DMS53 treated with DMSO at 0.1 percent for 48 hours (cell line): Measurements from ENCODE around the gene ATXN7L1.

Experiments
- DNase-seq: peaks from one replicate; lab custom pipeline; 2025; ENCODE audit not compliant: unreplicated experiment; lab: John Stamatoyannopoulos, UW

Gene ATXN7L1

DNA sequence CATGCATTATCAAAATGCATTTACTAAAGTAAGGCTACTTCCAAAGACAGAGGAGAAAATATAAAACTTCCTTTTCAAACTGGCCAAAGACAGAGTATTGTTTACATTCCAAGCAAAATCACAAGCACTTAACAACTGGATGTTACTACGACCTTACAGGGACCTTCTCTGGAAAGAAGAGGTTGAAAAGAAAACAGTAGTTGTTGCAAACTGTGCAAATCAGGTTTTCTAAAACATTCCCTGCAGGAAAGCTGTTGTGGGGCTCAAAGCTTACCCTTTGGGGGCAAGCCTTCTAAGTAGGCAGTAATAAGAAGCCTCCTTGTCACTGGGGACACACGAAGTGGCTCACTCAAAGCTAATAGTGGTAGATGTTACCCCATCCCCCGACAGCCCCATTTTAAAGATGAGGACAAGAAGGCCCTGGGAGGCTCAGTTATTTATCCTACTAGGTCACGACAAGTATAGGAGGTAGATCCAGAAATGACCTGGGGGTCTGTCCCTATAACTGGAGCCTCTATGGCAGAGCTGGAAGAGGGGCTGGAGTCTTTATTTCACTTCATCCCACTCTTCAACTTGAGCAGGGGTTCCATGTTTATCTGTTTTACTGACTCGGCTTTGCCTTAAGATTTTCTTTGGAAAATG, 46.6 kb downstream of the ATXN7L1 start:
- DNase-seq: no peak

DNA sequence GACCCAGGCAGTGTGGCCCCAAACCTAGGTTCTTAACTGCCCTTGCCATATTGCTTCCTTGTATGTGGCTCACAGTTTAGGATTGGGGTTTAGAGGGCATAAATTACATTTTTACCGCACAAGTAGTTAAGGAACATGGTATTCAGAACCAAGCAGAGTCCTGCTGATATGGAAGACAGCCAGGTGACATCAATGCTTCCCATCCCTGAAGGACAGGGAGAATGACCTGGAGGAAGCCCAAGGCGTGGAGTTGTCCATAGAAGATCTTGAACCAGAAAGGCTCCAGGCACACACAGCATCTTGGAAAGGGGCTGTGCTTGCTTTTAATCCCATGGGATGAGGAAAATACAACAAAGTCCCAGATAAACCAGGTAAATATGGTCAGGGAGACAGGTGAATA, 48.3 kb downstream of the ATXN7L1 start:
- no peak for DNase-seq

DNA sequence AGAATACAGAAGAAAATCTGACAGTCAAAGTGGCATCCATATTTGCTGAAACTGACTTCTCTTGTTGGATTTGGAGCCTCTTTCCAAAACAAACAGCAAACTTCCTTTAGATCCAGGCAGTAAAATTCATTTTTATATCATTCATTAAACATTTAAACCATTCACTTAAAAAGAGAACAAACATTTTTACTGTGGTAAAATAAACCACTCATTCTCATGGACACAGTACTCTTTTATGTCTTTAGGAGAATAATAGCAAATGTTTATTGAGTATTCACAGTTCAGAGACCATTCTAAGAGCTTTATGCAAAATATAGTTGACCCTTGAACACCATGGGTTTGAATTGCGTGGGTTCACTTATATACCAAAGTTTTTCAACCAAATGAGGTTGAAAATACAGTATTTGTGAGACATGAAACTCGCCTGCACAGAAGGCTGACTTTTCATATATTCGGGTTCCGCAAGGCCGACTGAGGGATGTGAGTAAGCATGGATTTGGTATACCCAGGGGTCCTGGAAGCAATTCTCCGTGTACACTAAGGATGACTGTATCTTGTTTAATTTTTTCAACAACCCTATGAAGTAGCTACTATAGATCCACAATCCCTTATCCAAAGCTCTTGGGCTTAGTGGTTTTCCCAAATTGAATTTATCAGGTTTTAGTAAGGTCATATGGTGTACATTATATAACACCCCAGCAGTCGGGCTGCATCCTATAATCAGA, 49.1 kb downstream of the ATXN7L1 start:
- DNase-seq: no peak

DNA sequence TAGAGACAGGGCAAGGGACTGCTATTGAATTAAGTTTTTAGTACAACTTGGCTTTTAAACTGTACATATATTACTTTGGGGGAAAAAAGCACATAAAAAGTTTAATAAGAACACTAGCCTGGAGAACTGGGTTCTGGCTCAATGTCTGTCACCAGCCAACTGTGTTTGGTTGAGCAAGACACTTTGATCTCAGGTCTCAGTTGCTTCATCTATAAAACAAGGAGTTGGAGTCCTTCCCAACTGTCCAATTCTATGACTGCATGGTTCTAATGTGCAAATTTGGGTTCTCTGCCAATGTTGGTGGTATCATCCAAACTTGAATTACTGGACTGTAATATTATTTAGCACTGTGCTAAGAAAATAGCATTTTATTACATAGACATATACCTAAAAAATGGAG, 50.3 kb downstream of the ATXN7L1 start:
- DNase-seq: no peak

DNA sequence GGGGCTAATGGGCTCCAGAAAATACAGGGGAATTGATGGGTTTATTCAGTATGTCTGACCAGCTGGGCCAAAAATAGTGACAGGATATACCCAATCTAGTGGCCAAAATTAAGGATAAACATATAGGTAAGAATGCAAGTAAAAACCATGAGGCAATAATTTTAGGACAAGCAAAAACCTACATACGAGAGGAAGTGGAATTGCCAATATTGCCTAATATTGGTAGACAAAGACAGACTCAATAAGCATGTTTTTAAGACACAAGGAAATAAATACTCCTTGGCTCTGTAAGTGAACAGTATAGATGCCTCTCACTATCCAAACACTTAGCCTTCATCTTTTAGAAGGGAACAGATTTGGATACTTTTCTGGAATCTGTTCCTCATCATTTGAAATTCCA, 51.0 kb downstream of the ATXN7L1 start:
- DNase-seq: no peak

DNA sequence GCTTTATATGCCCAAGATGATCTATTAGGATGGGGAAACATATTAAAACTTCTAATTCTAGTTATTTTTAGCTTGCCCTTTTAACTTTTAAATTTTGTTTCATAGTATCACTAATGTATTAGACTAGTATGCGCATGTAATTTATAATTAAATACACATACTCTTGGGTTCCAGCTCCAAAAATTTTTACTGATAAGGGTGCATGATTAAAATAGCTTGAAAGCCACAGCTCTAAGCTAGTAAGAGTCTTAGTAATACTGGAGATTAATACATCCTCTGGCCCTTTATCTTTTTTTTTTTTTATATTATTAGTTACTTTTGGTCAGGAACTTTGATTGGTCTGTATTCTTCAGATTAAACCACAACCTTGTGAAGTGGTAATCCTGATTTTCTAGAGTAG, 53.6 kb downstream of the ATXN7L1 start:
- DNase-seq: no peak

DNA sequence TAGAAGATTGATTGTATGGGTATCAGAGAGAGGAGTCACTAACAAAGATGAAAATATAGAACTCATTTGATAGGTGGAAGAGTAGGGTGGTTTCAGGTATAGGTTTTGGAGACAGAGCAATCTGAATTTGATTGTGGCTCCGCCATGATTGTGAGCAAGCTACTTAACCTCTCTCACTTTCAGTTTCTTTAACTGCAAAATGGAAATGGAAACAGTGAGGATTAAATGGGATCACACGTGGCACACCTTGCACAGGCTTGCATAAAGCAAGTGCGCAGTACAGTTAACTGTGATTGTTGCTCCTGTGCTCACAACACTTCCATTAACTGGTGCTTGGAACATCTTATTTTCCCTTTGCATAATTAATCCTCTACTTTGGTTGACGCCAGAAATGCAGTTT, 54.9 kb downstream of the ATXN7L1 start:
- no peak for DNase-seq

DNA sequence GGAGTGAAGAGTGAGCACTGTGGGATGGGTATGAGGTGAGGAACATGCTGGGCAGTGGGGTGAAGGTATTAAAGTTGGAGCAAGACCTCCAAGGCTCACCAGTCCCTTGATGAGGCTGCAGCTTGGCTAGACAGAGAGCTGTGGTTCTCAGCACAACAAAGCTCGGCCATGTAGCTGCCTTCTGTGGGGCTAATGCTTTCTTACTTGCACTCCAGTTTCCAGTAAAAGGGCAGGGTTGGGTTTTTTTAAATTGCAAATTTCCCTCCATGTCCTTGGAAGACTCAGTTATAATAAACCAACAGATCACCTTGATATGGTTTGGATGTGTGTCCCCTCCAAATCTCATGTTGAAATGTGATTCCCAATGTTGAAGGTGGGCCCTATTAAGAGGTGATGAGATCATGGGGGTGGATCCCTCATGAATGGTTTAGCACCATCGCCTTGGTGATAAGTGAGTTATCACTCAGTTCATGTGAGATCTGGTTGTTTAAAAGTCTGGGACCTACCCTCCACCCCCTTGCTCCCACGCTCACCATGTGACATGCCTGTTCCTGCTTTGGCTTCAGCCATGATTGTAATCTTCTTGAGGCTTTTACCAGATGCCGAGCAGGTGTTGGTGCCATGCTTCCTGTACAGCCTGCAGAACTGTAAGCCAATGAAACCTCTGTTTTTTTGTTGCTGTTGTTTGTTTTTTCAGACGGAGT, 55.9 kb downstream of the ATXN7L1 start:
- no peak for DNase-seq

DNA sequence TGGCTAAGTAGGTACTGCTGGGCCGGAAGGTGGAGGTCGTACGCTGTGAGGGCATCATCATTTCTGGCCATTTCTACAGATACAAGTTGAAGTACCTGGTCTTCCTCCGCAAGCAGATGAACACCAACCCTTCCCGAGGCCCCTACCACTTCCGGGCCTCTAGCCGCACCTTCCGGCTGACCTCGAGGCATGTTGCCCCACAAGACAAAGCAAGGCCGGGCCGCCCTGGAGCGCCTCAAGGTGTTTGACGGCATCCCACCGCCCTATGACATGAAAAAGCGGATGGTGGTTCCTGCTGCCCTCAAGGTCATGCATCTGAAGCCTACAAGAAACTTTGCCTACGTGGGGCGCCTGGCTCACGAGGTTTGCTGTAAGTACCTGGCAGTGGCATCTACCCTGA, 56.8 kb downstream of the ATXN7L1 start:
- no peak for DNase-seq

DNA sequence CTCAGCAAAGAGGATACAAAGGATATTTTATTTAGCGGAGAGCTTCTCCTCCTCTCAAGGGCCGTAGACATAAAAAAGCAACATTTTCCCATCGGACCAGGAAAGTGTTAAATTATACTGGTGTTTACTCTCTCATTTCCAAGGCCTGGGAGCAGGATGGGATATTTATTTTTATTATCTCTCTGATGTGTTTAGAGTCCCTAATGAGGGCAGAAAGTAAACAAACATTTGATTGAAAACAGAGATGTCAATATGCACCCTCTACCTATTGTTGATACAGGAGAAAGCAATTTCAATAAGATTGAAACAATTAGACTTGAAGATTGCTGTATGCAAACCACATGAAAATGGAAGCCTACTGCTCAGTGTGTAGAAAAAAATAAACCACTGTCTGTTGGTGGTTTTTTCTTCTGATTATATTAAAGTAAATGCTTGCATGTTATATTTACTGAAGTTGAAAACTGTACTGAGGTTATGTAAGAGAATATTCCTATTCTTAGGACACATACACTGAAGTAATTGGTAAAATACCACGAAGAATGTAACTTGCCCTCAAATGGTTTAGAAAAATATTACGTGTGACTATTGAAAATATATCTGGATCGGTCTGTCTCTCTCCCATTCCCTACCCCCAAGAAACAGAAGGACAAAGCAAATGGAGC, 59.3 kb downstream of the ATXN7L1 start:
- DNase-seq: no peak

DNA sequence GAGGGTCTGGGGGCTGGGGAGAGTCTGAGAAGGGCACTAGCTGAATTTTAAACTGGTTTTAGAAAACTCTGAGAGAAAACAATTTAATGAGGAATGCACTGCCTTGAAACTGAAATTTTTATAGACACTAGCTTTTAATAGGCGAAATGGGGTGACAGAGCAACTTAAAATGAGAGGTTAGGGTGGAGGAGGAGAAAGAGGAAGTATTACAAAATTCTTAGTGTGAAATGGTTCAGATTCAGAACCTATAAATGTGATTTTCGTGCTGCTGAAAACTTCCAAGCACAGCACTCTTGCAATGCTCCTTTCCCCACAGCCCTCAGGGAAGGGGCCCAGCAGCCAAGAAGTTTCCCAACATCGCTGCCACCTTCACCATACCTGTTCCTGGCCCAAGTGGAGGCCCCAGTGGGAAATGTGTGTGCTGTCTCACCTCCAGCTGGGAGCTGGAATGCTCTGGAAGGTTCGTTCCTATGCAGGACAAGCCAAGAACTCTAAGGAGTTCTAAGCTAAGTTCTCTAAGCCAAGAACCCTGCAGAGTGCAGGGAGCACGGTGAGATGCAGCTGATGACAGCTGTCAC, 60.0 kb downstream of the ATXN7L1 start:
- DNase-seq: no peak

DNA sequence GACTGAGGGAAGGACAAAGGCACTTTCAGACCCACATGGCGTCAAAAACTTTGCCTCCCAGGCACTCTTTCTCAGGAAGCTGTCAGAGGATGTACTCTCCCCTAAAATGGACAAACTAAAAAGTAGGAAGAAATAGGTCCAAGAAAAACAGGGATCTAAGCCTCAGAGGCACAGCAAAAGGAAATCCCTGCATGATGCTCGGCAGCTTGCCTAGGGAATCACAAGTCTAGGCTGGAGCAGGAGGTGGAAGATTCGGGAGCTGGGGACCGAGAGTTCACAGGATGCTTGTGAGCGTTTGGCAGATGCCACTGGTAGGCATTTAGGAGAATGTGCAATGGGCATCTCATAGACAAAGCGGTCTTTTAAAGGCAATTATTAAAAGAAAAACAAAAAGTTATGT, 60.8 kb downstream of the ATXN7L1 start:
- no peak for DNase-seq

DNA sequence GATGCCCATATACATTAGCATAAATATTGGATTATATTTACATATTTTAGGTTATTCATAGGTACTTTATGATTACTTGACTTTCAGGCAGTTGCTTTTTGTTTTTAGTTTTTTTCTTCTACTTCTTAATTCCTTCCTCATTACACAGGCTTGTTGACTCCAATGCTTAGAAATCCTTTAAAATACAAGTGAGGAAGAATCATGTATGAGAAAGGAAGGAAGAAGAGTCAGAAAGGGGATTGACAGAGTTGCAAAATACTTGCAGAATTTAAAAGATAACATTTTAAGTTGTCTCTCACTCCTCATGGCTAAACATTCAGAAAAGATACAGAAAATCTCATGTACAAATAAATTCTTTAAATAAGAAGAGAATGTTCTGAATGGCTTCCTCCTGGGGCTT, 61.9 kb downstream of the ATXN7L1 start:
- DNase-seq: no peak

DNA sequence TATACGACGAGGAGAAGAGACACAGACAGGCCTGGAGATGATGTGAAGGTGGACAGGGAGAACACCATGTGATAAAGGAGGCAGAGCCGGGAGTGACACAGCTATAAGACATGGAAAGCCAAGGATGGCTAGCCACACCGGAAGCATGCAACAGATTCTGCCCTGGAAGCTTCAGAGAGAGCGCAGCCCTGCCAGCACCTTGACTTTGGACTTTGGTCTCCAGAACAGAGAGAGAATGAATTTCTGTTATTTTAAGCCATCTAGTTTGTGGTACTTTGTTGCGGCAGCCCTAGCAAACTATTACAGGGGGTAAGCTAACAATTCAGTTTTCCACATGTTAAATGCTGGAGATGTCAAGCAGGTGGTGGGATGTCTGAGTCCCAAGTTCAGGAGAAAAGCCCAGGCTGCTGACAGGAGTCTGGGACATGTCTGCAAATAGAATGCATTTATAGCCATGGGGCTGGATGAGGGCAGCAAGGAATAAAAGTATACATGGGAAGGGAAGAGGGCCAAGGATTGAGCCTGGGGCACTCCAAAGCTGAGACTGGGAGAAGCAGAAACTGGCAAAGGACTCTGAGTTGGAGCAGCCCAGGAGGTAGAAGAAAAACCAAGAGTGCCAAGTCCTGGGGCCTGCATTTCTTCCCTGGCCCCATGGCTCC, 65.1 kb downstream of the ATXN7L1 start:
- DNase-seq: no peak

DNA sequence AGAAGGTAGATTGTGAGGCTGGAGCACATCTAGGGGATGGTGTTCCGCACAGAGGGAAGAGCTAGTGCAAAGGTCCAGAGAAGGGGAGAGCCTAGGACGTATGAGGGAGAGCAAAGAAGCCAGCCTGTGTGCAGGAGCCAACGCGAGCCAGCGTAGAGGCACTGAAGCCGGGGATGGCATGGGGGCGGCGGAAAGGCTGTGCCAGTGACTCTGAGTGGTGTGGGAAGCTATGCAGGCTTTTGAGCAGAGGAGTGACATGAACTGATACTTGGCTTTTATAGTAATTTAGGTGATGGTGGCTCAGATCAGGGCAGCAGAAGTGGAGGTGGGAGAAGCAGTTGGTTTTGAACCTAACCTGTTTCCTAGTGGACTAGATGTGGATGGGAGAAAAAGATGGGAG, 65.8 kb downstream of the ATXN7L1 start:
- DNase-seq: no peak

DNA sequence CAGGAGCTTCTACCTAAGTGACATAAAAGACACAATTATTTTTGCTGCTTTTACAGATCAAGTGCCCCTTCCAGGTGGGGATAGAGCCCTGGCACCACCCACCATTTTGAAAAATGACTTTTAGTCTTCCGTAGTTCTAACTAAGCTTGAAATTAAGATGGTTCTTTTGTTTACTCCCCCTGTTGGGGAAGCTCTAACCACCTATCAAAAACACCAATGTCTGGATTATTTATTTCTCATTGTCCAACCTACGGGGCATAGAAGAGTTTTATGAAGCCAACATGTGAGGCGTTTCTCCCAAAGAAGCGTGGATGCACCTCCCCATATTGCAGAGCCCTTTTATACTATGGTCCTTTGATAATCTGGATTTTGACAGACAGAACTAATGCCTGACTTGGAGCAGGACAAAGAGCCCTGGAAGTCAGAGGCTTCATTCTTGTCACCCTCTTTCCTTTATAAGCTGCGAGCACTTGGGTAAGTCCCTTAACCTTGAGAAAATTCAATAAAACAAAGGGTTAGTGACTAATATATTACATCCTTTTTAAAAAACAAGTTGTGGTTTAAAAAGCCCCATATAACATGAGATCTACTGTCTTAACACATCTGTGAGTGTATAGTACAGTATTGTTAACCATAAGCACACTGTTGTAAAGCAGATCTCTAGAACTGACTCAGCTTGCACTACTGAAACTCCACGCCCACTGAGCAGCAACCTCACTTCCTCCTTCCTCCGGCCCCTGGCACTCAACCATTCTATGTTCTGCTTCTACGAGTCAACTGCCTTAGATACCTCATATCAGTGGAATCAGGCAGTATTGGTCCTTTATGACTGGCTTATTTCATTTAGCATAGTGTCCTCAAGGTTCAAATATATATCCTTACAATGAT, 67.5 kb downstream of the ATXN7L1 start:
- DNase-seq: no peak

DNA sequence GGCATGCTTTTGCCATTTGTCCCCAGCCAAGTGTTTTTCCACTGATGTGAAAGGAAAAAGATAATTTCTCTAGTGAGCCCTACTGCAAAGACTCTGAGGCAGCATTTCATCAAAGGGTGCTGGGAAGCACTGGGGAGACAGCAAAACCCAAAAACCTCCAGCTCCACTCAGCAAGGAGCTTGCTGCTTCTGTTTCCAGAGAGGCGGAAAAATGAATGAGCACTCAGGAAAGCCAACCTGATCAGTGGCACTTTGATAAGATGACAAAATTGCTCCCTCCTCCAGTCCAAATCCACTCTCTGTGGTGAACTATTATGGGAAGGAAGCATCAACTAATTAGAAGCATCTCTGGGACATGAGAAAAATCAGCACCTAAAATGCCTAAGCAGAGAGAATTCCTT, 68.2 kb downstream of the ATXN7L1 start:
- no peak for DNase-seq

DNA sequence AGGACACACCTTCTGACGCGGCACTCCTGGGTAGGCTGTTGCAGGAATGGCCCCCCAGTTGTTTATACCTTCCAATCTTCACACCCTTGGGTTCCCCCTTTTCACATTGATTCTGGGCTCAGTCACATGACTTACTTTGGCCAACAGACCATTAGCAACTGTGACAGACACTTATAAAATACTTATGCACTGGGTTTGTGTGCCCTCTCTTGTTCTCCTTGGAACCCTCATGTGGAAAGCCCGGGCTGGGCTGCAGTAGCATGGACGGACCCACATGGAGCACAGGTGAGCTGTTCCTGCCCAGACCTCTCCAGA, 69.0 kb downstream of the ATXN7L1 start:
- DNase-seq: no peak

DNA sequence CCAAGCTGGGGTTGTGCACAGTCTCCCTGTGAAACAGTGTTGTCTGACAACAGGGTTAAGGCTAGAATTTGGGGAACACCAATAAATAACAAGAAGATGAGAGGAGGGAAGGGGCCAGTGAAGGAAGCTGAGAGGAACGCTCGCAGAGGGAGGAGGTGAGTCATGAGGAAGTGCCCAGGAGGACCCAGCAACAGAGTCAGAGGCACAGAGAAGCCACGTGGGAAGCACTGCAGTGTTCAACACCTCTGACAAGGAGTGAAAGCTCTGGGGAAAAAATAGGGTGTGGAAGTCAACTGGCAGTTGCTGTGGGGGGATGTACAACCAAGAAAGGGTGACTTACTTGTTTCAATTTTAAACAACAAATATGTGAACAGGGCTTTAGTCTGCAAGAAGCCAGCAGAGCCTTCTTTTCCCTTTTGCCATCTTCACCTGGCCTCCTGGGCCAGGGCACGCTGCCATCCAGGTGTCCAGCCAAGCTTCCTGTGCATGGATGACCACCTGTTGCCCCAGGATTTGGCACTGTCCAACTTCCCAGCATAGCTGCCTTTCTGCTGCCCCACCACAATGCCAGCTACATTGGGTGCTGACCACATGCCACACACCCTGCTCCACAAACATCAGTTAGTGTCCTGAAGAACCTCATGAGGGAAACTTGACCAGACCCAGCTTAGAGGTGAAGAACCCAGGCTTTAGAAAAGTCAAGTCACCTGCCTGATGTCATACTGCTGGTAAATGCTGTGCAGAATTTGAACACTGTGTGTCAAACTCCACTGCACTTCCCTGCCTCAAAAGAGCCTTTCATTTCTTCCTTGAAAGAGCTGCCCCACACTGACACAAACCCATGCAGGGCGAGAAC, 69.6 kb downstream of the ATXN7L1 start:
- no peak for DNase-seq
